Measurements from ENCODE around the gene BMF.

The BMF gene

GRCh38 chr15:40070608-40071218, 38.0 kb downstream of the BMF start:
- DNase-seq (ENCODE audit: low read depth) = no peak
- no peak overlapping the region for H3K4me3 ChIP-seq (ENCODE audit: low read depth, low read length)

GRCh38 chr15:40070166-40070557, 38.5 kb downstream of the BMF start:
- H3K4me3 ChIP-seq (ENCODE audit: low read depth, low read length) = no peak overlapping the region
- DNase-seq (ENCODE audit: low read depth) = no peak

GRCh38 chr15:40069178-40070165, 39.2 kb downstream of the BMF start:
- no peak for DNase-seq (ENCODE audit: low read depth)
- H3K4me3 ChIP-seq (ENCODE audit: low read depth, low read length) = no peak overlapping the region

GRCh38 chr15:40067921-40068624, 40.6 kb downstream of the BMF start:
- H3K4me3 ChIP-seq (ENCODE audit: low read depth, low read length) = no peak overlapping the region
- DNase-seq (ENCODE audit: low read depth) = no peak

- no peak for DNase-seq (ENCODE audit: low read depth)
- H3K4me3 ChIP-seq (ENCODE audit: low read depth, low read length) = no peak overlapping the region
Measured at GRCh38 chr15:40066589-40066988, 42.1 kb downstream of the BMF start.

GRCh38 chr15:40065166-40065565, 43.5 kb downstream of the BMF start:
- H3K4me3 ChIP-seq (ENCODE audit: low read depth, low read length) = no peak overlapping the region
- no peak for DNase-seq (ENCODE audit: low read depth)

- H3K4me3 ChIP-seq (ENCODE audit: low read depth, low read length) = no peak overlapping the region
- peak; percentile 80 for DNase-seq (ENCODE audit: low read depth)
Measured at GRCh38 chr15:40064231-40064894, 44.3 kb downstream of the BMF start.

- DNase-seq (ENCODE audit: low read depth) = peak; percentile 36
- H3K4me3 ChIP-seq (ENCODE audit: low read depth, low read length) = no peak overlapping the region
Measured at GRCh38 chr15:40063563-40064011, 45.1 kb downstream of the BMF start.

- H3K4me3 ChIP-seq (ENCODE audit: low read depth, low read length) = no peak overlapping the region
- no peak for DNase-seq (ENCODE audit: low read depth)
Measured at GRCh38 chr15:40062816-40063562, 45.7 kb downstream of the BMF start.

GRCh38 chr15:40061212-40061901, 47.3 kb downstream of the BMF start:
- H3K4me3 ChIP-seq (ENCODE audit: low read depth, low read length) = no peak overlapping the region
- no peak for DNase-seq (ENCODE audit: low read depth)

- no peak for DNase-seq (ENCODE audit: low read depth)
- no peak overlapping the region for H3K4me3 ChIP-seq (ENCODE audit: low read depth, low read length)
Measured at GRCh38 chr15:40060236-40060961, 48.3 kb downstream of the BMF start.

- no peak overlapping the region for H3K4me3 ChIP-seq (ENCODE audit: low read depth, low read length)
- no peak for DNase-seq (ENCODE audit: low read depth)
Measured at GRCh38 chr15:40059821-40060220, 48.9 kb downstream of the BMF start.

- DNase-seq (ENCODE audit: low read depth) = peak; percentile 45
- H3K4me3 ChIP-seq (ENCODE audit: low read depth, low read length) = no peak overlapping the region
Measured at GRCh38 chr15:40058476-40059140, 50.1 kb downstream of the BMF start.

GRCh38 chr15:40055576-40056293, 52.9 kb downstream of the BMF start:
- no peak for DNase-seq (ENCODE audit: low read depth)
- H3K4me3 ChIP-seq (ENCODE audit: low read depth, low read length) = no peak overlapping the region

GRCh38 chr15:40054855-40055575, 53.7 kb downstream of the BMF start:
- no peak overlapping the region for H3K4me3 ChIP-seq (ENCODE audit: low read depth, low read length)
- peak; percentile 68 for DNase-seq (ENCODE audit: low read depth)

- no peak overlapping the region for H3K4me3 ChIP-seq (ENCODE audit: low read depth, low read length)
- no peak for DNase-seq (ENCODE audit: low read depth)
Measured at GRCh38 chr15:40054605-40054854, 54.1 kb downstream of the BMF start.
